GM21723 (cell line): Measurements from ENCODE around the gene SLC12A9.
"Not testable (repeated sequence)": the region's sequence is repeated elsewhere in the genome, so short reads cannot be mapped to it uniquely, and the experiment has no call there.

Experiments
- ATAC-seq: cut with Tn5 transposase; IDR thresholded peaks from one replicate; pipeline ENCODE4 v1.9.1; 2021; ENCODE audit warnings: mild to moderate bottlenecking, moderate library complexity; ENCODE audit not compliant: unreplicated experiment

Gene SLC12A9, protein sequence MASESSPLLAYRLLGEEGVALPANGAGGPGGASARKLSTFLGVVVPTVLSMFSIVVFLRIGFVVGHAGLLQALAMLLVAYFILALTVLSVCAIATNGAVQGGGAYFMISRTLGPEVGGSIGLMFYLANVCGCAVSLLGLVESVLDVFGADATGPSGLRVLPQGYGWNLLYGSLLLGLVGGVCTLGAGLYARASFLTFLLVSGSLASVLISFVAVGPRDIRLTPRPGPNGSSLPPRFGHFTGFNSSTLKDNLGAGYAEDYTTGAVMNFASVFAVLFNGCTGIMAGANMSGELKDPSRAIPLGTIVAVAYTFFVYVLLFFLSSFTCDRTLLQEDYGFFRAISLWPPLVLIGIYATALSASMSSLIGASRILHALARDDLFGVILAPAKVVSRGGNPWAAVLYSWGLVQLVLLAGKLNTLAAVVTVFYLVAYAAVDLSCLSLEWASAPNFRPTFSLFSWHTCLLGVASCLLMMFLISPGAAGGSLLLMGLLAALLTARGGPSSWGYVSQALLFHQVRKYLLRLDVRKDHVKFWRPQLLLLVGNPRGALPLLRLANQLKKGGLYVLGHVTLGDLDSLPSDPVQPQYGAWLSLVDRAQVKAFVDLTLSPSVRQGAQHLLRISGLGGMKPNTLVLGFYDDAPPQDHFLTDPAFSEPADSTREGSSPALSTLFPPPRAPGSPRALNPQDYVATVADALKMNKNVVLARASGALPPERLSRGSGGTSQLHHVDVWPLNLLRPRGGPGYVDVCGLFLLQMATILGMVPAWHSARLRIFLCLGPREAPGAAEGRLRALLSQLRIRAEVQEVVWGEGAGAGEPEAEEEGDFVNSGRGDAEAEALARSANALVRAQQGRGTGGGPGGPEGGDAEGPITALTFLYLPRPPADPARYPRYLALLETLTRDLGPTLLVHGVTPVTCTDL

DNA sequence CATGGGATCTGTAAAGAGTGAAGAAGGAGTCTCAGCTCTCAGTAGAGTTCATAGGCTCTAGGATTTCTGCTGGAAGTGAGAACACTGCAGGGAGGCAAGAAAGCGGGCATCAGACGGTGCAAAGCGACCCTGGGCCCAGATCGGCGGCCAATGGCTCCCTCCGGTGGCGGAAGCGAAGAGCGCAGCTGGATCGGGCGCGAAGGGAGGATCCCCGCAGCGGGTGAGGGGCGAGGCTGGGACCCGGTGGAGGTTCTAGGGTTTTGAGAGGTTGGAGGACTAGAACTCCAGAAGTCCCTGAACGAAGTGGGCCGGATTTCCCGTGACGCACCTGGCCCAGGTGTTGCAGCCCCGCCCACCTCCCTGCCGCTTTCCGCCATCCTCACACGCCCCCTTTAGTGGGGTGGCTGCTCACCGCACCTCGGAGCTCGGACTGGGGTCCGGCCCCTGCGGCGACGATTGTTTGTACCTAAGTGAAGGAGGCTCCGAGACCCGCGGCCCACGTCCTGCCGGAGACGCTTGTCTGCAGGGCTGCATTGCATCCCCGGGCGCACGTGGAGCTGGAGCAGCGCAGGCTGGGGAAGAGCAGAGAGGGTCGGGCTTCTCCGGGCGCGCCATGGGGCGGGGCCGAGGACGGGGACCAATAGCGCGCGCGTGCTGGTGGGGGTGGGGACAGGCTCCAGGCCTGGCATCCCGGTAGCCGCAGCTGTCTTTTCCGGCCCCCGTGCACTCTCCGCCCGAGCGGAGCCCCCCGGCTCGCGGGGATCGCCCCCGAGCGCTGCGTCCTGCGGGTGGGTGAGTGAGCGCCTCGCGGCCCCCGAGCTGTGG, at the start of gene SLC12A9:
SLC12A9 (plus strand) TSS at position 666 of the 825 bp plus-strand sequence. CDS start 1,485 bp downstream, outside the sequence.
- ATAC-seq: peak; percentile 91

DNA sequence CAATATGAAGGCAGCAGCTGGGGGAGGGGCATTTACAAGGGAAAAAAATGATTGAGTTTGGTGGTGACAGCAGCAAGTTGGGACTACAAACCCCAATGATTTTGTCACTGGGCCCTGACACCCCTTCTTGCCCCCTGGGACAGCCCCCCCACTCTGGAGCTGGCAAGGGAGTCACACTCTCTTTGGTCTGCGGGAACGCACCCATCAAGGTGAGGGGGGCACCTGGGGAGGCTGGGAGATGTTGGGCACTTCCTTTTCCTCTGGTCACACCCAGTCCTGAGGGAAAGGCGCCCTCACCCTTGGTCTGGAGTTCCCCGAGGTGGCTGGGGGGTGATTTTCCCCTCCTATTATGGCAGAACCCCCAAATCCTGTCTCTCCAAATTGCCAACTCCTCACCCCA, 49.6 kb upstream of the SLC12A9 start:
- ATAC-seq: peak; percentile 4

DNA sequence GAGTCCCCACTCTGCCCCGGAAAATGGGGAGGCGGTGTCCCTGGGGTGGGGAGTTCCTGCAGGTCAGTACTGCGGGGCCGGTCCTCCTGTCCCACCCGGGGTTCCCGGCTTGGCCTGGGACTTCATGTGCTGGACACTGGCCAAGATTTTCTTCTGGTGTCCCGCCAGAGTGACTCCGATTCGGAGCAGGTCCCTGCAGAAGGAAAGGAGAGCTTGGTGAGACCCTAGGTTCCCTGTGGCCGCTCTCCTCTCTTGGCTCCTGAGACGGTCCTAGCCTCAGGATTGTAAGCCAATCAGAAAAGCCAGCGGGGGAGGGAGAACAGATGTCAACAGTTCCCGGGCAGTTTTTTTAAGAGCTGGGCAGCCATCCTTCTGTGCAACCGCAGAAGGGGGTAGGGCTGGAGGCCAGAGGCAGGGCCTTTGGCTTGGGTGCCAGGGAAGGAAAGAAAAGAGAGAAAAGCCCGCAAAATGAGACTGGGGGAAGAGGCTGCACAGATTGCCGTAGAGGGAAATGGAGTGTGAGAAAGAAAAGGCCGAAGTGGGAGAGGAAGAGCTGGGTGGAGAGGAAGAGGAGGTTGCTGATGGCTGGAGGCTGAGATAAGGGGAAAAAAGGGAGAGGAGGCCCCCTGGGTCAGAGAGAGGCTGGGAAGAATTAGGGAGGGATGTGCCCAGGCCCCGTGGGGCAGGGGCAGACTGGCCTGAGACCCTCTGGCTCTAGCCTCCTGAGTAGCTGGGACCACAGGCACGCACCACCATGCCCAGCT, 48.9 kb upstream of the SLC12A9 start:
- peak; percentile 95 for ATAC-seq

DNA sequence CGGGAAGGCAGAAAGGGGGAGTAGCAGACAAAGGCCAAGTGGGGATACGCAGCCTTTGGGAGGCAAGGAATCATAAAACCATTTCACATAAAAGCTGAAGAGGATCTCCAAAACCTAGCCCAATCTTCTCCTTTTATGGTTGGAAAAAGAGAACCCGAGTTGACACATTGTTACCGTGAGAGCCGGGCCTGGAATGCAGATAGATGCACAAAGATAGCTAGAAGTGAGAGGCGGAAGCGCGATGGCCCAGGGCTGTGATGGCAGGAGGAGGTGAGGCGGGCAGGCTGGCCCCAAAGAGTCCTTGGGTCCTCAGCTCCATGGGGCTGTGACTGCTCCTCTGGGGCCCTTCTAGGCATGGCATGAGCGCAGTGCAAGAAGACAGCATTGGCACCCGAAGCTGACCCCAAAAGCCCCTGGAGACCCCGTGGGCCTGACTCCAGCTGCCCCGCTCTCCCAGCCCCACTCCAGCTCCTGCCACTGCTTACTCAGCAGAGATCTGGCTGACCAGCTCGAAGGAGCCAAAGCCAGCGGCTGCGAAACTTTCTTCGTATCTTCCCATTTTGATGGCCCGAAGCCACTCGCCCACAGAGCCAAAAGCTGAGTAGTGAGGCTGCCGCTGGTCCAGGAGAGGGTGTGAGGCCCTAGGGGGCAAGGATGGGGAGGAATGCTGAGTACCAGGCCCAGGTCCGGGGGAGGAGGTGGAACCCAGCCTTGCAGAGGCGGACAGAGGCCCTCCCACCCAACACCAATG, 47.7 kb upstream of the SLC12A9 start:
- no peak for ATAC-seq

DNA sequence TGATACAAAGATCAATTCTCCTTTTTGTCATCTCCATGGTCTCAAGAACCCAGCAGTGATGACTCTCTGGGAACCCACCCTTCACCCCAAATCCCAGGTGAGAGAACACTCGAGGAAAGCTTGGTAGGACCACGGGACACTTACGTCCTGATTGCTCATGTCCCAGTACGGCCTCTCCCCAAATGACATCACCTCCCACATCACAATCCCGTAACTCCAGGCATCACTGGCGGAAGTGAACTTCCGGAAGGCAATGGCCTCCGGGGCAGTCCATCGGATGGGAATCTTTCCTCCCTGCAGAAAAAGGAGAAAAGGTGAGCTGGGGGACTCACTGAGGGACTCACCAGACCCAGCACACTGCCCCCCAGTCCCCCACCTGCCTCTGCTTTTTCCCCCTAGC, 46.2 kb upstream of the SLC12A9 start:
- no peak for ATAC-seq

DNA sequence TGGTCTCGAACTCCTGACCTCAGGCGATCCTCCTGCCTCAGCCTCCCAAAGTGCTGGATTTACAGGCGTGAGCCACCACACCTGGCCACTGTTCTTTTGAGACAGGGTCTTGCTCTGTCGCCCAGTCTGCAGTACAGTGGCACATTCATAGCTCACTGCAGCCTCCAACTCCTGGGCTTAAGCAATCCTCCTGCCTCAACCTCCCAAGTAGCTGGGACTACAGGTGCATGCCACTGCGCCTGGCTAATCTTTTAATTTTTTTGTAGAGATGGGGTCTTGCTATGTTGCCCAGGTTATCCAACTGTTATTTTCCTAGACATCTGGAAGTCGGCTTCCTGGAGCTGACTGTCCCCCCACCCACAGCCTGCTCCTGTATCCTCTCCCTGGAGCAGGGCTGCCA, 45.6 kb upstream of the SLC12A9 start:
- not testable (repeated sequence) for ATAC-seq

DNA sequence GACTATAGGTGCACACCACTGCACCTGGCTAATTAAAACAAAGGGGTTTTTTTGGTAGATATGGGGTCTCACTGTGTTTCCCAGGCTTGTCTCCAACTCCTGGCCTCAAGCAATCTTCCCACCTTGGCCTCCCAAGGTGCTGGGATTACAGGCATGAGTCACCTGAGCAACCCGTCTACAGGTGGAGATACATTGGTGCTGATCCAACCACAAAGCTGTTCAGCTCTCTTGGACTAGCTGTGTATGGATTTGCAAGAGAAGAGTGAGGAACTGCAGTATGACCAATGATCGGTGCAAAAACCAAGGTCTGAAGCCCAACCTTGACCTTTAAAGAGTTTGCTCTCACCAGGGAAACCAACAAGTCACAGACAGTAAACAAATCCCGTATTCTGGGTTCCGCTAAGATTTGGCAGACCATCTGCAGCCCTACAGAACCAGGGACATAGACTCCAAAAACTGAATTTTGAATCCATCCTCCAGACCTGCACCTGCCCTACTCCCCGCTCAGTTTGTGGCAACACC, 44.1 kb upstream of the SLC12A9 start:
- ATAC-seq: no peak

DNA sequence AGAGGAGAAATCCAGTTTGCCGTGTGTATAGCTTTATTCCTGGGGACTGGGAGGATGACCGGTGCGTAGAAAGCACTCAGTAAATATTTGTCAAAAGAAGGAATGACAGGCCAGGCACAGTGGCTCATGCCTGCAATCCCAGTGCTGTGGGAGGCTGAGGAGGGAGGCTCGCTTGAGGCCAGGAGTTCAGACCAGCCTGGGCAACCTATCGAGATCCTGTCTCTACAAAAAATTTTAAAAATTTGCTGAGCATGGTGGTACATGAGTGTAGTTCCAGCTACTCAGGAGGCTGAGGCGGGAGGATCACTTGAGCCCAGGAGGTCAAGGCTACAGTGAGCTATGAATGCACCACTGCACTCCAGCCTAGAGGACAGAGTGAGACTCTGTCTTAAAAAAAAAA, 41.0 kb upstream of the SLC12A9 start:
- ATAC-seq: no peak

DNA sequence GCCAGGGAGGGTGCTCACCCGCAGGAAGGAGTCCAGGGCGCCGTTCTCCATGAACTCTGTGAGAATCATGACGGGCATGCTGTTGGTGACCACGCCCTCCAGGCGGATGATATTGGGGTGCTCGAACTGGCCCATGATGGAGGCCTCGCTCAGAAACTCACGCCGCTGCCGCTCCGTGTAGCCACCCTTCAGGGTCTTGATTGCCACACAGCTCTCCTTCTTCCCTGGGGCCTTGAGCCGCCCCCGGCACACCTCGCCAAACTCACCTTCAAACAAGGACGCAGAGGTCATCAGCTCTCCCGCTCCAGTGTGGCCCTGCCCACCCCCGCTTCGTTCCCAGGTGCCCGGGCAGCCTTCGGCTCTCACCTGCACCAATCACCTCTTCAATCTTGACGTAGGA, 39.8 kb upstream of the SLC12A9 start:
- ATAC-seq: no peak

DNA sequence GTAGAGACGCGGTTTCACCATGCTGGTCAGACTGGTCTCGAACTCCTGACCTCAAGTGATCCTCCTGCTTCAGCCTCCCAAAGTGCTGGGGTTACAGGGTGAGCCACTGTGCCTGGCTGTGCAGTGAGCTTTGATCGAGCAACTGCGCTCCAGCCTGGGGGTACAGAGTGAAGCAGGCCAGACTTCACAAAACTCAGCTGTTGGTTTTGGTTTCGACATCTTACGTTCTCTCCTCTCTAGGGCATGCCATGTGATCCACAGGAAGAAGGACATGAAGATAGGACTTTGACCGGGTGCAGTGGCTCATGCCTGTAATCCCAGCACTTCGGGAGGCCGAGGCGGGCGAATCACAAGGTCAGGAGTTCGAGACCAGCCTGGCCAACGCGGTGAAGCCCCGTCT, 36.0 kb upstream of the SLC12A9 start:
- ATAC-seq: not testable (repeated sequence)

DNA sequence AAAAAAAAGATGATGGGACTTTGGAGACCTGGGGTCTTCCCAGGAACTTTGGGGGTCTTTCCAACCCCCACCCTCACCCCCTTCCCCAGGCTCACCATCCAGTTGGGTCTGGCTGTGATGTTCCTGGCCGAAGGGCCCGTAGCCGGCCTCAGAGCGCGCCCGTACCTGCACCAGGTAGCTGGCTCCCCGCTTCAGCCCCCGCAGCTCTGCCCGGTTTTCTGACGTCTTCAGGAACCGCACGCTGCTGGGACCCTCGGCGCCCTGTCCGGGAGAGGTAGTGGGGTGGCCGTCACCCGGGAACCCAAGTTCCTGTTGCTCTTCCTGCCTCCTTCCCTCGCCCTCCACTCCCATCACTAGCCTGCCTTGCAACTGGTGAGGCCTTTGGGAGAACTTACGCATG, 35.4 kb upstream of the SLC12A9 start:
- no peak for ATAC-seq

DNA sequence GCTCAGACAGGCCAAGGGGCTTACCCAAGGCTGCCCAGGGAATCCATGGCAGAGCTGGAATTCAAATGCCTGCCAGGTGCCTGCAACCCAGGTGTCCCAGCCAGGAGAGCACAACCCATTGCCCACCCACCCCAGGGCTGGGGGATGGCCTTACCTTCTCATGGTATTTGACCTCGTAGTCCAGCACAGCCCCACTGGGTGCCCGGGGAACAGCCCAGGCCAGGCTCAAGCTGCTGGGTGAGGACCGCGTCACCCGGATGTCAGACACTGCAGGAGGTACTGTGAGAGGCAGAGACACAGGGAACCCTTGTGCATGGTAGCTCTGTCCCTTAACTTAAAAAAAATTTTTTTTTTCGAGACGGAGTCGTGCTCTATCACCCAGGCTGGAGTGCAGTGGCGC, 34.1 kb upstream of the SLC12A9 start:
- no peak for ATAC-seq

DNA sequence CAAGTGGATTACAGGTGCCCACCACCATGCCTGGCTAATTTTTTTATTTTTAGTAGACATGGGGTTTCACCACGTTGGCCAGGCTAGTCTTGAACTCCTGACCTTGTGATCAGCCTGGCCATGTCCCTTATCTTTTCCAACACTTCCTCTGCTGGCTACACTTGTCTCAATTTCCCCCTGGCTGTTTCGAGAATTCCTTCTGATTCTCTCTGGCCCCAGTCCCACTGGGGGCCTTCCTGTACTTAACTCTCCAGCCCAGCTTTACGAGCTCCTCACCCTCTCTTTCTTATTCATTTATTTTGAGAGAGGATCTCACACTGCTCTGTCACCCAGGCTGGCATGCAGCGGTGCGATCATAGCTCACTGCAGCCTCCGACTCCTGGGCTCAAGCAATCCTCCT, 33.7 kb upstream of the SLC12A9 start:
- no peak for ATAC-seq

DNA sequence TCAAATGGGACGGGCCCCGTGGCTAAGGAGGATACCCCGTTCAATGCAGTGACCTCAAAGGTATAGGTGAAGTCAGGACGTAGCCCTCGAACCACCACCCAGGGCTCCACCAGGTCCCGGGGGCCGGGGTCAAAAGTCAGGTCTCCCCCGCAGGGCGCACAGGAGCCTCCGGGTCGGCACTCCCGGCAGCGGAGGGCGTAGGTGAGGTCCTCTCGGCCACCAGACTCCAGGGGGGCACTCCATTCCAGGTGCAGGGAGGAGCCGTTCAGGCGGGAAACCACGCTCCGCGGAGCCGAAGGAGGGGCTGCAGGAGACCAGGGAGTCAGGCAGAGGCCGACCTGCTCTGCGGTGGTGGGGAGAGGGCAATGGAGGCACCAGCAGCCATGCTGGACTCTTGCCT, 32.9 kb upstream of the SLC12A9 start:
- ATAC-seq: no peak

DNA sequence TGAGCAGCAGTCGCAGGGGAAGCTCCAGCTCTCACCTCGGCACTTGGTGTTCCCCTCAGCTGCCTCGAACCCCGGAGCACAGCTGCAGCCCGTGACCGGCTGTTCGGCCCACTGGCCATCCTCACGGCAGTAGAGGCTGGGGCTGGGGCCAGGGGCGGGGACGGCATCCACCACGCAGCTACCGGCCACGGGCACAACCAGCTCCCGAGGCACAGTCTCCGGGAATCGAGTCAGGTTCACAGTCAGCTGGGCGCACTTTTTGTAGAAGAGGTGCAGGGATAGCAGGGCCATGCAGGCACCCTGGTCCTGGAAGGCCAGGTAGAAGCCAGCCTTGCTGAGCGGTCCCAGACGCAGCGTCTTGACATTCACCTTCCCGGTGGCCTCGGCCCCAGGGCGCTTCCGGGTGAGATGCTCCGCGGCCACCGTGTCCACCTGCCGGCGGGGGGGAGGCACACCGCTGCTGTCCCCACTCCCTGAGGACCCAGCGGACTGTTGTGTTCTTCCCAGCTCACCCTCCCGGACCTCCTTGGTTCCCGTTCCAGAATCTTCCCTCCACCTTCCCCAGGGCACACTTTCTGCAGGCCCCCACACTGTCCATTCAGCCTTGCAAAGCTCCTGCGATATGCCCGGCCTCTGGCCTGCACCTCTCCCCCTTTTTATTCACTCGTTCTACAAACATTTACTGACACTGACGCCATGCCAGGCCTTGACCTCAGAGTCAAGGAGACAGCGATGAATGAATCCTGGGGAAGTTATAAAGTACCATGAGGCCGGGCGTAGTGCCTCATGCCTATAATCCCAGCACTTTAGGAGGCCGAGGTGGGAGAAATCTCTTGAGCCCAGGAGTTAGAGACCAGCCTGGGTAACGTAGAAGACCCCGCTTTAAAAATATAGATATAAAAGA, 30.0 kb upstream of the SLC12A9 start:
- no peak for ATAC-seq

DNA sequence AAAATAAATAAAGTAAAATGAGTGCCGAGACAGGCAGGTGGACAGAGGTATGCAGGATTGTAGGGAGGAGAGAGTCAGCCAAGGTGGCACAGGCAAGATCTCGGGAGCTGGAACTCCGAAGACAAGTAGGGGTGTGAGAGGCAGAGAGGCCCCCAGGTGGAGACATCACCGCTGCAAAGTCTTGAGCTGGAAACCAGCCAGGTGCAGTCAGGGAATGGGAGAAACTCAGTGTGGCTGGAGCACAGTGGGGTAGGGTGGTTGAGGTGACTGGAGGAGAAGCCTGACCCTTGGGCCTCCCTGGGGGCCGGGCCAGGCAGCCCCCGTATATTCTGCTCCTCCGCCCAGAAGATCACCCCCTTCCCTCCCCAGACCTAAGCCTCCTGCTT, 29.4 kb upstream of the SLC12A9 start:
- ATAC-seq: no peak

DNA sequence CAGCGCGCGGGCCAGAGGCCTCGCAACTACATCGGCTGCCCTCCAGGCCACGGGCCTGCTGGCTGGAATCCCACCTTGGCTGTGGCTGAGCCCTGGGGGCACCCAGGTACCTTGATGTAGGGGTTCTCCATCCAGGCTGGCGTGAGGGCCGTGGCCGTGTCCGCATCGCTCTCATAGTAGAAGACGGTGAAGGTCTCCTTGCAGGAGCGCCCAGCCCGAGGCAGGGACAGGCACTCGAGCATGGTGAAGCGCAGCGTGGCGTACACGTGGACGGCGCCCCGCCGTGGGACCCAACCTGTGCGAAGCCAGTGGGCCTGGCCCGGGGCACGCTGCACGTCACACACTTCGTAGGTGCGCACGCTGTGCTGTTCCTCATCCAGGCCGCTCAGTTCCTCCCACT, 29.0 kb upstream of the SLC12A9 start:
- no peak for ATAC-seq

DNA sequence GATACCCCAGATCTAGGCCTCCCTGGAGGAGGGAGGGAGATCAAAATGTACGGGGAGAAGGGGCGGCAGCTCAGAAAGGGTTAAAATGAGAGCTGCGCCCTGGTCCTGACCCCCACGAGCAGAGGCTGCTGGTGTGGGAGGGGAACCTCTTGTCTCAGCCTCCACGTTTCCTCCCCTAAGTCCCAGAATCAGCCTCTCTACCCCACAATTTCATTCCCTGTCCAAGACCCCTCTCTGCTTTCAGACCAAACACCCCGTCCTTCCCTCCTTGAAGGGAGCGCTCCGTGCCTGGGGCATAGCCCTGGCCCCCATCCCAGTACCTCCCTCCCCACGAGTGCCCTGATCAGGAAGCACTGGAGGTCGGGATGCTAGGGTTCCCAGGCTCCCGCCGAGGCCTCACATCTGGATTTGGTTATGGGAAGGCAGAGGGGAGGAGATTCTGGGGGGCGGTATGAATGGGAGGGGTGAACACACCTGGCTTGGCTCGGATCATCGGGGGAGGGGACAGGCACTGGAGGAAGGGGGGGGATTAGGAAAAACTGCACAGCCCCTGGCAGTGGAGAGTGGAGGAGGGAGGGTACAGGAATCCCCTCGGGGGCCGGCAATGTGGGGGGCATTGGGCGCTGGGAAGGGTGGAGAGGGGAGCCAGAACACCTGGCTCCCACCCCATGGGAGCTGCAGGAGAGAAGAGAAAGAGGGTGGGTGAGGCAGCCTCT, 27.9 kb upstream of the SLC12A9 start:
- no peak for ATAC-seq
